HG02870 (cell line): ENCODE results near the gene TPGS2.

Source experiments
- ATAC-seq: cut with Tn5 transposase; IDR thresholded peaks from one replicate; pipeline ENCODE4 v1.9.1; 2021; ENCODE audit warnings: mild to moderate bottlenecking, moderate library complexity; ENCODE audit not compliant: unreplicated experiment

The TPGS2 gene

DNA sequence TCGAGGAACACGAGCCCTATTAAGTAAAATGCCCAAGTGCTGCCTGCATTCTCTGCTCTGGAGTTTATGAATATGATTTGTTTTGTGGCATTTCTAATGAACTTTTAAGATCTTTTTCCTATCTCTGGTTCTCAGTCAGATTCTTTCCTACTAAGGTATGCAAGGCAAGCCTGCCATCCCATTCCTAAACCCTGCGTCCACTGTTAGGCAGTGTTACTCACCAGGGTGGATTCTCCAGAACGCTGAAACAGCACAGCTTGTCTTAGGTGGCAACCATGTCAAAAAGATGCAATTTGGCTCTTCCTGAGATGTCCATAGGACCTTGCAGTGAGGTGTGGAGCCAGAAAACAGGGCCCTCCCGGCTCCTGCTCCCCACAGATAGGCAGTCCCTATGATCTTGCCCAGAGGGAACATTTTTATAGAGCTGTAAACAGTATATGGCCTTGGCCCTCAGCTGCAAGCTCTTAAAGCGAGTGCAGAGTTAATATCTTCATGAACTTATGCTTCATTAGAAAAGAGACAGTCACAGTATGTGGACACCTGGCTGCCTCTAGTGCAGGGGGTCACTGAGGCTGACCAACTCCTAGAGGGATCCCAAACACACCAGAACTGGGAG is 84.4 kb downstream of the TPGS2 start:
- ATAC-seq = no peak
